ENCODE data around the gene AMMECR1. TPM values are rescaled to one million over a fixed set of nuclear protein-coding genes. Genes with fewer than 3 reads are reported as not detected.
"Not testable (repeated sequence)": the region's sequence is repeated elsewhere in the genome, so short reads cannot be mapped to it uniquely, and the experiment has no call there.

Gene AMMECR1
- polyA plus RNA-seq, 3 donors = 2.1 to 3.3 (median 2.9) TPM

GRCh38 chrX:110155759-110156158 lies 162.1 kb downstream of the AMMECR1 start:
- Histone ChIP-seq H3K27me3 (ENCODE audit: control insufficient read depth in 2 of 2, insufficient read depth in 2 of 2, low read length in 2 of 2) (no peaks in the 10 kb centered on the region), H3K27ac (ENCODE audit: low read depth in 1 of 2, low read length in 2 of 2) (no peak overlapping the region), H3K4me1 (ENCODE audit: control insufficient read depth in 1 of 2, insufficient read depth in 2 of 2, low read length in 2 of 2) (peaks cover 0 to 8% of the 10 kb centered on the region in 2 donors), H4K20me1 (ENCODE audit: insufficient read depth, low read length) (peaks cover 63% of the 10 kb centered on the region), H3K4me2 (replicated peaks; ENCODE audit: extremely low read depth, low read length, poor library complexity, severe bottlenecking) (no peak overlapping the region), H2AFZ (ENCODE audit: insufficient read depth, low read depth, low read length, poor library complexity, severe bottlenecking) (no peak overlapping the region), H3K9me3 (replicated peaks in 1 of 2; ENCODE audit: control insufficient read depth in 1 of 2, insufficient read depth in 1 of 2, low read length in 2 of 2) (no peaks in the 10 kb centered on the region), H3K9ac (ENCODE audit: insufficient read depth, low read length, poor library complexity, severe bottlenecking) (no peak overlapping the region), H3K36me3 (replicated peaks in 1 of 2; ENCODE audit: control insufficient read depth in 1 of 2, insufficient read depth in 2 of 2, low read length in 2 of 2) (no peaks in the 10 kb centered on the region), H3K79me2 (ENCODE audit: insufficient read depth, low read length) (no peaks in the 10 kb centered on the region), H3K4me3 (replicated peaks in 1 of 3; ENCODE audit: low read depth in 2 of 3, low read length in 3 of 3) (no peak overlapping the region)
- Mint-ChIP-seq H3K36me3 (peaks cover 10 to 28% of the 10 kb centered on the region in 2 donors), H3K9me3 (peaks cover 0 to 2% (median 0%) of the 10 kb centered on the region in 7 donors), H3K4me3 (no peak overlapping the region), H3K27me3 (ENCODE audit: low read depth in 3 of 3) (peaks cover 0 to 2% (median 0%) of the 10 kb centered on the region in 3 donors), H3K27ac (peak overlapping the region in 1 of 7 donors; percentile 25), H3K4me1 (peaks cover 15% of the 10 kb centered on the region)
- TF ChIP-seq CTCF (IDR thresholded peaks at IDR 0.05) = no peak
- intact Hi-C loops (cut with micrococcal nuclease) = no loop called here
- DNase-seq = no peak
- WGBS (ENCODE audit: insufficient coverage) = no CpG with 5 or more reads among the region's 1 CpG

- H3K9me3 Mint-ChIP-seq; H3K27ac Mint-ChIP-seq; H3K27me3 ChIP-seq (ENCODE audit: control insufficient read depth in 2 of 2, insufficient read depth in 2 of 2, low read length in 2 of 2); H3K79me2 ChIP-seq (ENCODE audit: insufficient read depth, low read length); intact Hi-C loops (cut with micrococcal nuclease); H3K9ac ChIP-seq (ENCODE audit: insufficient read depth, low read length, poor library complexity, severe bottlenecking); H3K9me3 ChIP-seq (replicated peaks in 1 of 2; ENCODE audit: control insufficient read depth in 1 of 2, insufficient read depth in 1 of 2, low read length in 2 of 2); DNase-seq; H3K4me1 Mint-ChIP-seq; H3K4me1 ChIP-seq (ENCODE audit: control insufficient read depth in 1 of 2, insufficient read depth in 2 of 2, low read length in 2 of 2); H3K4me3 ChIP-seq (replicated peaks in 1 of 3; ENCODE audit: low read depth in 2 of 3, low read length in 3 of 3); H3K4me3 Mint-ChIP-seq; H2AFZ ChIP-seq (ENCODE audit: insufficient read depth, low read depth, low read length, poor library complexity, severe bottlenecking); H3K4me2 ChIP-seq (replicated peaks; ENCODE audit: extremely low read depth, low read length, poor library complexity, severe bottlenecking); H3K36me3 ChIP-seq (replicated peaks in 1 of 2; ENCODE audit: control insufficient read depth in 1 of 2, insufficient read depth in 2 of 2, low read length in 2 of 2); H3K27me3 Mint-ChIP-seq (ENCODE audit: low read depth in 3 of 3); H3K27ac ChIP-seq (ENCODE audit: low read depth in 1 of 2, low read length in 2 of 2): not testable (repeated sequence)
- WGBS (ENCODE audit: insufficient coverage) = no CpG with 5 or more reads among the region's 5 CpGs
- peaks cover 55% of the 10 kb centered on the region for H4K20me1 ChIP-seq (ENCODE audit: insufficient read depth, low read length)
- H3K36me3 Mint-ChIP-seq = peaks cover 18 to 36% of the 10 kb centered on the region in 2 donors
Observed at GRCh38 chrX:110154328-110154727, 163.6 kb downstream of the AMMECR1 start.

Measured in CD14-positive monocyte (primary cell).